Esophagus muscularis mucosa (tissue), 4 donors: ENCODE data around the gene TSPAN11. TPM values are rescaled to one million over a fixed set of nuclear protein-coding genes. Genes with fewer than 3 reads are reported as not detected.

ENCODE experiments used
- DNase-seq: peaks from one replicate; pipeline ENCODE4 v3.0.0-alpha.2; 2017; ENCODE audit errors: extremely low spot score
- H3K27ac ChIP-seq, 4 donors: fragments of 200-600 bp; sonication (generic); replicated peaks in 1 of 4; 1 replicate in 3 of 4; 2 replicates in 1 of 4; pipeline ENCODE4 v1.5.1; 2016 to 2019; ENCODE audit warnings: mild to moderate bottlenecking in 1 of 4
- H3K27me3 ChIP-seq, 4 donors: fragments of 200-600 bp; sonication (generic); one replicate each; pipeline versions ENCODE4 v1.5.1 to v1.6.0; 2016 to 2019
- H3K36me3 ChIP-seq, 4 donors: fragments of 200-600 bp; sonication (generic); one replicate each; pipeline ENCODE4 v1.5.1; 2016 to 2019
- H3K4me1 ChIP-seq, 4 donors: fragments of 200-600 bp; sonication (generic); one replicate each; pipeline ENCODE4 v1.5.1; 2016 to 2019
- H3K4me3 ChIP-seq, 4 donors: fragments of 200-600 bp; sonication (generic); 1 replicate in 2 of 4; 2 replicates in 2 of 4; pipeline ENCODE4 v1.5.1; 2016 to 2019; ENCODE audit warnings: mild to moderate bottlenecking in 4 of 4, moderate library complexity in 1 of 4
- H3K9me3 ChIP-seq, 4 donors: fragments of 200-600 bp; sonication (generic); 1 replicate in 3 of 4; 2 replicates in 1 of 4; pipeline ENCODE4 v1.5.1; 2016 to 2019
- EP300 ChIP-seq: sonication (generic); formaldehyde crosslinking; IDR thresholded peaks from one replicate; pipeline ENCODE4 v1.6.1; 2017; ENCODE audit warnings: antibody characterized with exemption
- POLR2A ChIP-seq: fragments of 450-650 bp; IDR thresholded peaks from one replicate; pipeline ENCODE4 v1.6.1; 2017; ENCODE audit warnings: antibody characterized with exemption, moderate library complexity, mild to moderate bottlenecking, low read depth
- POLR2AphosphoS5 ChIP-seq, 2 donors: sonication (generic); formaldehyde crosslinking; IDR thresholded peaks; one replicate each; pipeline ENCODE4 v1.6.1; 2017; ENCODE audit warnings: antibody characterized with exemption in 2 of 2
- WGBS: methylation state at CpG from one replicate; pipeline ENCODE4 v1.1.5; 2018; 5-methylcytosine and 5-hydroxymethylcytosine counted together
- intact Hi-C: fragments of 100-400 bp; cut with DNase I; formaldehyde crosslinking; loops from one replicate; pipeline ENCODE4 v1.15.1; 2023
- total RNA-seq, 4 donors: library from RNA; depleted of rRNA; stranded (reverse); fragments of >200 nt; gene quantifications; one replicate each; pipeline versions ENCODE4 v1.1.0 to v1.2.1, GENCODE V29; 2016
- TF ChIP-seq, protein P1 (sequence below), 3 experiments: fragments of 200-600 bp in 2 of 3; fragments of 450-650 bp in 1 of 3; sonication (generic) in 2 of 3; IDR thresholded peaks; one replicate each; pipeline ENCODE4 v1.5.1; 2017 to 2019; ENCODE audit warnings: antibody characterized with exemption in 3 of 3, mild to moderate bottlenecking in 2 of 3, moderate library complexity in 1 of 3

TSPAN11 gene
- total RNA-seq, 4 donors from 2014 or later, result 5.8 to 20.9 (median 12.7) TPM

DNA sequence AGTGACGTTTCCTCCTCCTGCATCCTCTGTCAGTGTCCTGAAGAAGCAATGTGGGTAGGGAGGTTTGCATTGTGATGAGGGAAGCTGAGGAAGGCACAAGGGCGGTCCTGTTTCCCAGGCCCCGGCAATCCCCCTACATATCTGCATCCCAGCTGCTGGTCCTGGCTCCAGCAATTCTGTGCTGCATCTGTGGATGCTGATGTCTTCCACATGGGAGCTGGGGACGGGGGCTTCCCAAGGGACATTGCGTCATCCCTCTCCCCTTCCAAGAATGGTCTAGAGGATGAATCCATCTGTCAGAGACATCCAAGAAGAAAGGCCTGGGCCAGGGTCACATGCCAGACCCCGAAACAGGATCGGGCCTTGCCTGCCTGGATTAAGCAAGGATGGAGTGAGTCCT is 52.1 kb downstream of the TSPAN11 start:
- Histone ChIP-seq H3K4me1 (peaks cover 0 to 14% (median 5%) of the 10 kb centered on the region in 4 donors), H3K36me3 (no peaks in the 10 kb centered on the region), H3K27me3 (peaks cover 0 to 27% (median 0%) of the 10 kb centered on the region in 4 donors), H3K27ac (no peak overlapping the region), H3K4me3 (no peak overlapping the region), H3K9me3 (no peaks in the 10 kb centered on the region)
- 71% methylated on average over 7 of the region's 7 CpGs for WGBS
- DNase-seq, result no peak
- TF ChIP-seq, protein P1, sequence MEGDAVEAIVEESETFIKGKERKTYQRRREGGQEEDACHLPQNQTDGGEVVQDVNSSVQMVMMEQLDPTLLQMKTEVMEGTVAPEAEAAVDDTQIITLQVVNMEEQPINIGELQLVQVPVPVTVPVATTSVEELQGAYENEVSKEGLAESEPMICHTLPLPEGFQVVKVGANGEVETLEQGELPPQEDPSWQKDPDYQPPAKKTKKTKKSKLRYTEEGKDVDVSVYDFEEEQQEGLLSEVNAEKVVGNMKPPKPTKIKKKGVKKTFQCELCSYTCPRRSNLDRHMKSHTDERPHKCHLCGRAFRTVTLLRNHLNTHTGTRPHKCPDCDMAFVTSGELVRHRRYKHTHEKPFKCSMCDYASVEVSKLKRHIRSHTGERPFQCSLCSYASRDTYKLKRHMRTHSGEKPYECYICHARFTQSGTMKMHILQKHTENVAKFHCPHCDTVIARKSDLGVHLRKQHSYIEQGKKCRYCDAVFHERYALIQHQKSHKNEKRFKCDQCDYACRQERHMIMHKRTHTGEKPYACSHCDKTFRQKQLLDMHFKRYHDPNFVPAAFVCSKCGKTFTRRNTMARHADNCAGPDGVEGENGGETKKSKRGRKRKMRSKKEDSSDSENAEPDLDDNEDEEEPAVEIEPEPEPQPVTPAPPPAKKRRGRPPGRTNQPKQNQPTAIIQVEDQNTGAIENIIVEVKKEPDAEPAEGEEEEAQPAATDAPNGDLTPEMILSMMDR (IDR thresholded peaks at IDR 0.05), result no peak
- no peak for TF ChIP-seq POLR2A
- no peak for TF ChIP-seq POLR2AphosphoS5 (IDR thresholded peaks at IDR 0.05)
- TF ChIP-seq EP300, result no peak
- intact Hi-C loops, result no loop called here

DNA sequence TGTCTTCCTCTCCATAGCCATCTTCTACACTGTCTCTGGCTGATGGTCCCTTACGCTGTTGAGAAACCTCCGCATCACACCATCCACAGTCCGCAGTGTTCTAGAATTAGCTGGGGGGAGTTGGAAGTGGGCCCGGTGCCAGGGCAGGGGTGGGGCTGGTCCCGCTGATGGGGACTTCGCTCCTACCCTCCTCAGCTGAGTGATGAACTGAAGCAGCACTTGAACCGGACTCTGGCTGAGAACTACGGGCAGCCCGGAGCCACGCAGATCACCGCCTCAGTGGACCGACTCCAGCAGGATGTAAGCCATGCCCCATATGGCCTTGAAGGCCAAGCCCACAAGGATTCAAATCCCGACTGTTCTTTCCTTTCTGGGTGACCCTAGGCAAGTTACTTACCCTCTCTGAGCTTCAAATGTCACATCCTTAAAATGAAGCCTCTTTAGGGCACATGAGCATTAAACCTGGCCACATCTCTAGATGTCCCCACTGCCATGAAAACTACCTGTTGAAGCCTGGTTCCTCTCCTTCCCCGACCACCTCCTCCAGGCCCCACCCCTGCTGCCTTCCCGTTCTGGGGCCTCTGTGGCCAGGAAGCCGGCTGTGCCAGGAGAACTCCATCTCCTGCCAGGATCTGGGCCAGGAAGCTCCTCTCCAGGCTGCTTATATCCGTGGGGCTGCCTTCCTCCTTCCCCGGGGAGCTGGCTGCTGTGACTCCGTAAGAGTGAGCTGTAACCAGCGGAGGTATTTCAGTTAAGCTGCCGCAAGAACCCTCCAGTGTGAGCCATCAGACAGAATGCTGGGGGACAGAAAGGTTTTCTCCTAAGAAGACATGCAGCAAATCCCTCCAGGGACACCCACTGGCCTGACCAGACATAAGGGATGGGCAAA is 53.1 kb downstream of the TSPAN11 start:
- no peaks in the 10 kb centered on the region for H3K36me3 ChIP-seq
- no peak overlapping the region for H3K27ac ChIP-seq
- H3K9me3 ChIP-seq, result no peaks in the 10 kb centered on the region
- TF ChIP-seq POLR2A (no peak), EP300 (no peak), POLR2AphosphoS5 (IDR thresholded peaks at IDR 0.05) (no peak)
- TF ChIP-seq, protein P1 (IDR thresholded peaks at IDR 0.05), result no peak
- H3K4me1 ChIP-seq, result peaks cover 0 to 14% (median 5%) of the 10 kb centered on the region in 4 donors
- intact Hi-C loops, result no loop called here
- H3K27me3 ChIP-seq, result peaks cover 0 to 24% (median 0%) of the 10 kb centered on the region in 4 donors
- DNase-seq, result no peak
- 52% methylated on average over 17 of the region's 21 CpGs for WGBS
- H3K4me3 ChIP-seq, result no peak overlapping the region

DNA sequence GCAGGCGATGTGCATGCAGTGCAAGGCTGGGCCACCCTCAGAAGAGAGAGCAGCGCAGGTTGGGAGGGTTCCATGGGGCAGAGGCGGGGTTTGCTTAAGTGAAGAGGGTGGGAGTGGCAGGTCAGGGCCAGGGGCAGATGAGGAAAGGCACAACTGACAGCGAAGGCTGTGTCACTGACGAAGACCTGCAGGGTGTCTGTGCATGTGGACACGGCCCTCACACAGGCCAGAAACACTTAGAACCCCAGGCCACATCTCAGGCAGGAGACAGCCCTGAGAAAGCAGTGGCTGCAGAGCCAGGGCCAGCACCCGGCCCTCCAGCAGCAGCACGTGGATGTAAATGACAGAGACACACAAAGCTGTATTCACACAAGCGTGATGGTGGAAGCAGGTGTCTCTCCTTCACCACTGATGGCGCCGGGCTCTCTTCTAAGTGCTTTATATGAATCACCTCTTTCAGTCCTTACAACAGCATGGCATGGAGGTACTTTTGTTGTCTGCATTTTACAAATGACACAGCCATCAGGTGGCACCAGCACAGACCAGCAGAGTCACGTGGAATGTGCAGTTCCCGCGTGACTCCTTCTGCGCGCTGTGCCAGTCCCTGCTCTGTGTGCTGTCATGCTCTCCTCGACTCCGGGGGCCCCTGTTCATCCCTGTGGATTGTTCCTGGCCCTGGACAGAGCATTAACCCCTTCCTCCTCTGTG is 54.6 kb downstream of the TSPAN11 start:
- DNase-seq, result no peak
- intact Hi-C loops, result no loop called here
- no peaks in the 10 kb centered on the region for H3K9me3 ChIP-seq
- no peaks in the 10 kb centered on the region for H3K36me3 ChIP-seq
- H3K27me3 ChIP-seq, result peaks cover 0 to 9% (median 0%) of the 10 kb centered on the region in 4 donors
- H3K27ac ChIP-seq, result no peak overlapping the region
- H3K4me3 ChIP-seq, result no peak overlapping the region
- H3K4me1 ChIP-seq, result peaks cover 0 to 14% (median 5%) of the 10 kb centered on the region in 4 donors
- TF ChIP-seq, protein P1 (IDR thresholded peaks at IDR 0.05), result no peak
- TF ChIP-seq POLR2A, result no peak
- TF ChIP-seq POLR2AphosphoS5 (IDR thresholded peaks at IDR 0.05), result no peak
- TF ChIP-seq EP300, result no peak
- 78% methylated on average over 17 of the region's 18 CpGs for WGBS

DNA sequence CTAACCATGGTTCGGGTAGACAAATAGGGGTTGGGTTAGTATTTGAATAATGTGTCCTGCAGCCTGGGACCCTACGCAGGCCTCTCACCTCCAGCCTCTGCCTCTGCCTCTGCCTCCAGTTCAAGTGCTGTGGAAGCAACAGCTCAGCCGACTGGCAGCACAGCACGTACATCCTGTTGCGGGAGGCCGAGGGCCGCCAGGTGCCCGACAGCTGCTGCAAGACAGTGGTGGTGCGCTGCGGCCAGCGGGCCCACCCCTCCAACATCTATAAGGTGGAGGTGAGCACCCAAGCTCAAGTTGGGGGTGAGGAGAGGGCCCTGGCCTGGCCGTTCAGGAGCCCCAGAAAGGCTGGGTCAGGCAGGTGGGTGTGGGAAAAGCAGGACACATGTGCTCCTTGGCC is 55.9 kb downstream of the TSPAN11 start:
- 80% methylated on average over 5 of the region's 12 CpGs for WGBS

More for the DNA sequence above, 55.9 kb downstream of the TSPAN11 start:
- Histone ChIP-seq H3K4me3 (no peak overlapping the region), H3K9me3 (no peaks in the 10 kb centered on the region), H3K36me3 (no peaks in the 10 kb centered on the region), H3K27me3 (no peaks in the 10 kb centered on the region), H3K4me1 (peaks cover 0 to 14% (median 5%) of the 10 kb centered on the region in 4 donors), H3K27ac (no peak overlapping the region)
- TF ChIP-seq POLR2AphosphoS5 (IDR thresholded peaks at IDR 0.05) (no peak), EP300 (no peak), POLR2A (no peak)
- TF ChIP-seq, protein P1 (IDR thresholded peaks at IDR 0.05), result no peak
- intact Hi-C loops, result no loop called here
- DNase-seq, result no peak
